Activated CD4-positive, alpha-beta T cell treated with anti-CD3 and anti-CD28 coated beads, Interleukin-2, amount 10 ng/mL, durations not matched to agents 24 days and 14 days (primary cell): ENCODE measurements around the gene H2BW2. TPM values are rescaled to one million over a fixed set of nuclear protein-coding genes. Genes with fewer than 3 reads are reported as not detected.

ENCODE experiments used
- DNase-seq: peaks from one replicate; pipeline ENCODE4 v3.0.0; 2022
- H3K27ac Mint-ChIP-seq: one replicate; pipeline ENCODE4 v1.8.0; 2022; ENCODE audit warnings: mild to moderate bottlenecking, mixed read lengths
- H3K27me3 Mint-ChIP-seq: one replicate; pipeline ENCODE4 v1.8.0; 2022; ENCODE audit warnings: mixed read lengths
- H3K36me3 Mint-ChIP-seq: one replicate; pipeline ENCODE4 v1.8.0; 2022; ENCODE audit warnings: low read depth, mild to moderate bottlenecking, mixed read lengths
- H3K4me1 Mint-ChIP-seq: one replicate; pipeline ENCODE4 v1.8.0; 2021; ENCODE audit warnings: mixed read lengths
- H3K4me3 Mint-ChIP-seq: one replicate; pipeline ENCODE4 v1.8.0; 2022; ENCODE audit warnings: mild to moderate bottlenecking, moderate library complexity, mixed read lengths
- H3K9me3 Mint-ChIP-seq: one replicate; pipeline ENCODE4 v1.8.0; 2021; ENCODE audit warnings: mixed read lengths
- intact Hi-C: fragments of 100-400 bp; cut with micrococcal nuclease; formaldehyde crosslinking; loops from one replicate; pipeline ENCODE4 v1.15.1; 2023
- total RNA-seq: library from RNA; stranded (reverse); gene quantifications from 2 replicates; pipeline ENCODE4 v1.2.3, GENCODE V29; 2022

The H2BW2 gene
- total RNA-seq, 1 donor from 2014 or later = not detected

- DNase-seq = no peak
- no peak overlapping the region for H3K4me3 Mint-ChIP-seq
- no peaks in the 10 kb centered on the region for H3K36me3 Mint-ChIP-seq
- H3K4me1 Mint-ChIP-seq = no peaks in the 10 kb centered on the region
- H3K9me3 Mint-ChIP-seq = no peaks in the 10 kb centered on the region
- no peak overlapping the region for H3K27ac Mint-ChIP-seq
- intact Hi-C loops = no loop called here
- H3K27me3 Mint-ChIP-seq = peaks cover 3% of the 10 kb centered on the region
These were observed 44.3 kb downstream of the H2BW2 start for GRCh38 chrX:104084063-104084462.

DNA sequence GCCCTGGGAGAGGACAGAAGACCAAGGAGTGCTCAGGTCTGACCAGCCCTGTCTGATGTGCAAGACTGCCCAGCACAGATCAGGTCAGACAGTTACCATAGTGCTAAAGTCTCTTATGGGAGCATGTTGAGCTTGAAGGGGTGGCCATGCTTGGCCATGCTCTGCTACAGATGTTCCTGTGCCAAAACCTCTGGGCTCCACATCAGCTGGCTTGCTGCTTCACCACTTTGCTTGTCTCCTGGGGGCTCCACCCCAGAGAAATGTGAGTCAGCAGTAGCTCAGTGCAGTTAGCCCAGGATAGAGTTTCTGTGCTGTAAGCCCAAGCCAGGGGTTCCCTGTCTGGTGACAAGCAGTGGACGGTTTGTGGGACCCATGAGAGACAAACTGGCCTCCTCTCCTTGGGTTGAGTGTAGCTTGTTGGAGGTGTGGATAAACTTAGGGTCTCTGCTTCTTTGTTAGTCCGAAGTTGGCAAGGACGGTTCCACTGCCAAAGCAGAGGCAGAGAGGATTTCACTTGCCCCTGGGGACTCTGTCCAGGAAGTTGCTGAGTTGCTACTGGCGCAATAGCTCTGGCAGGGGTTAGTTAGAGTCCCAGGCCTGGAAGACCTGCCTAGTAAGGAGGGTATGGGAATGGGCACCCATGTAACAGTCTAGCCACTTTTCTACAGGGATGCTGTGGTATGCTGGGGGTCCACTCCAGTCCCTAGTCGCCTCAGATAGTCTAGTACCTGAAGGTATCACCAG is 45.0 kb downstream of the H2BW2 start:
- Mint-ChIP-seq H3K4me3 (no peak overlapping the region), H3K27ac (no peak overlapping the region), H3K27me3 (peaks cover 3% of the 10 kb centered on the region), H3K4me1 (no peaks in the 10 kb centered on the region), H3K9me3 (no peaks in the 10 kb centered on the region), H3K36me3 (no peaks in the 10 kb centered on the region)
- intact Hi-C loops = no loop called here
- no peak for DNase-seq

GRCh38 chrX:104085477-104085876 is 45.7 kb downstream of the H2BW2 start:
- Mint-ChIP-seq H3K9me3 (no peaks in the 10 kb centered on the region), H3K27me3 (peaks cover 3% of the 10 kb centered on the region), H3K4me3 (no peak overlapping the region), H3K4me1 (no peaks in the 10 kb centered on the region), H3K27ac (no peak overlapping the region), H3K36me3 (no peaks in the 10 kb centered on the region)
- DNase-seq = no peak
- intact Hi-C loops = no loop called here

GRCh38 chrX:104085919-104086318 is 46.2 kb downstream of the H2BW2 start:
- intact Hi-C loops = no loop called here
- H3K36me3 Mint-ChIP-seq = no peaks in the 10 kb centered on the region
- no peak overlapping the region for H3K27ac Mint-ChIP-seq
- DNase-seq = no peak
- peaks cover 3% of the 10 kb centered on the region for H3K27me3 Mint-ChIP-seq
- H3K9me3 Mint-ChIP-seq = no peaks in the 10 kb centered on the region
- H3K4me1 Mint-ChIP-seq = no peaks in the 10 kb centered on the region
- H3K4me3 Mint-ChIP-seq = no peak overlapping the region

Other genes with a start within 250 kb of the H2BW2 start
- 0.17 and 0.35 TPM in 2 replicates for gene RAB9B, start 207.7 kb upstream of the H2BW2 start, total RNA-seq
- gene TMSB15B, start 77.3 kb upstream of the H2BW2 start, total RNA-seq = 7.3 and 8.7 TPM in 2 replicates
- not detected in 2 replicates for gene H2BW1, start 26.2 kb upstream of the H2BW2 start, total RNA-seq
- gene TMSB15C, start 36.3 kb downstream of the H2BW2 start, total RNA-seq = 3.1 and 3.6 TPM in 2 replicates
- gene ZCCHC18, start 72.6 kb downstream of the H2BW2 start, total RNA-seq = 0.35 and 0.69 TPM in 2 replicates
- 4.2 and 4.3 TPM in 2 replicates for gene SLC25A53, start 117.1 kb downstream of the H2BW2 start, total RNA-seq
- 10.1 and 10.7 TPM in 2 replicates for gene FAM199X, start 126.5 kb downstream of the H2BW2 start, total RNA-seq
- not detected in 2 replicates for gene ESX1, start 215.0 kb downstream of the H2BW2 start, total RNA-seq